Gastroesophageal sphincter (tissue), 3 donors: ENCODE measurements around the gene HERC2.

ENCODE experiments used
- EP300 ChIP-seq: sonication (generic); formaldehyde crosslinking; IDR thresholded peaks from one replicate; pipeline ENCODE4 v1.6.1; 2017; ENCODE audit warnings: antibody characterized with exemption, mild to moderate bottlenecking
- POLR2AphosphoS5 ChIP-seq: sonication (generic); formaldehyde crosslinking; IDR thresholded peaks from one replicate; pipeline ENCODE4 v1.6.1; 2017; ENCODE audit warnings: antibody characterized with exemption
- TF ChIP-seq, protein P1 (sequence below), 4 experiments: fragments of 200-600 bp in 2 of 4; fragments of 450-650 bp in 2 of 4; sonication (generic) in 1 of 4; IDR thresholded peaks; one replicate each; pipeline ENCODE4 v1.5.1; 2017 to 2019; ENCODE audit warnings: antibody characterized with exemption in 4 of 4, mild to moderate bottlenecking in 2 of 4, moderate library complexity in 2 of 4

DNA sequence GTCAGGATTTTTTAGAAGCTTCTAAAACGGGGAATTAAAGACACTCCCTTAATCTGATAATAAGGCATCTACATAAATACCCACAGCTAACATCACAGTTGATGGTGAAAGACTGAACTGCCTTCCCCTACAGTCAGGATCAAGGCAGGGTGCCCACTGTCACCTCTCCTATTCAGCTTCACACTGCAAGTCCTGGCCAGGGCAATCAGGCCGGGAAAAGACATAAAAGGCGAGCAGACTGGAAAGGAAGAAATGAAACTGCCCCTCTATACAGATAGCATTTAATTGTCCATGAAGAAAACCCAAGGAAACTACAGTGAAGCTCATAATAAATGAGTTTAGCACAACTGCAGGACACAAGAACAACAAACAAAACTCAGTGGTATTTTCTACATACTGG is 61.7 kb downstream of the HERC2 start:
- TF ChIP-seq, protein P1, sequence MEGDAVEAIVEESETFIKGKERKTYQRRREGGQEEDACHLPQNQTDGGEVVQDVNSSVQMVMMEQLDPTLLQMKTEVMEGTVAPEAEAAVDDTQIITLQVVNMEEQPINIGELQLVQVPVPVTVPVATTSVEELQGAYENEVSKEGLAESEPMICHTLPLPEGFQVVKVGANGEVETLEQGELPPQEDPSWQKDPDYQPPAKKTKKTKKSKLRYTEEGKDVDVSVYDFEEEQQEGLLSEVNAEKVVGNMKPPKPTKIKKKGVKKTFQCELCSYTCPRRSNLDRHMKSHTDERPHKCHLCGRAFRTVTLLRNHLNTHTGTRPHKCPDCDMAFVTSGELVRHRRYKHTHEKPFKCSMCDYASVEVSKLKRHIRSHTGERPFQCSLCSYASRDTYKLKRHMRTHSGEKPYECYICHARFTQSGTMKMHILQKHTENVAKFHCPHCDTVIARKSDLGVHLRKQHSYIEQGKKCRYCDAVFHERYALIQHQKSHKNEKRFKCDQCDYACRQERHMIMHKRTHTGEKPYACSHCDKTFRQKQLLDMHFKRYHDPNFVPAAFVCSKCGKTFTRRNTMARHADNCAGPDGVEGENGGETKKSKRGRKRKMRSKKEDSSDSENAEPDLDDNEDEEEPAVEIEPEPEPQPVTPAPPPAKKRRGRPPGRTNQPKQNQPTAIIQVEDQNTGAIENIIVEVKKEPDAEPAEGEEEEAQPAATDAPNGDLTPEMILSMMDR (IDR thresholded peaks at IDR 0.05), result no peak
- TF ChIP-seq EP300 (no peak), POLR2AphosphoS5 (no peak)
